Large intestine (tissue), 3 donors: Measurements from ENCODE around the gene EVC. TPM values are rescaled to one million over a fixed set of nuclear protein-coding genes. Genes with fewer than 3 reads are reported as not detected.

Experiments
- DNase-seq, 2 donors: peaks; one replicate each; pipeline versions ENCODE4 v3.0.0 to v3.0.0-alpha.2; 2013
- H3K27ac ChIP-seq: one replicate; pipeline ENCODE4 v1.5.1; 2013; ENCODE audit warnings: low read length
- H3K27me3 ChIP-seq: 2 replicates; pipeline ENCODE4 v1.6.1; 2013; ENCODE audit warnings: low read length; ENCODE audit not compliant: control insufficient read depth, insufficient read depth
- H3K36me3 ChIP-seq: 2 replicates; pipeline ENCODE4 v1.6.1; 2013; ENCODE audit warnings: low read length; ENCODE audit not compliant: control insufficient read depth, insufficient read depth
- H3K4me1 ChIP-seq: one replicate; pipeline ENCODE4 v1.6.1; 2013; ENCODE audit warnings: low read length; ENCODE audit not compliant: control insufficient read depth, insufficient read depth
- H3K4me3 ChIP-seq: one replicate; pipeline ENCODE4 v1.5.1; 2013; ENCODE audit warnings: low read length
- H3K9me3 ChIP-seq: one replicate; pipeline ENCODE4 v1.6.1; 2013; ENCODE audit warnings: mild to moderate bottlenecking, low read depth, low read length, moderate library complexity; ENCODE audit not compliant: control insufficient read depth
- WGBS: methylation state at CpG from one replicate; pipeline ENCODE4 v1.1.5; 2013; ENCODE audit warnings: low lambda C conversion rate; ENCODE audit not compliant: insufficient coverage; 5-methylcytosine and 5-hydroxymethylcytosine counted together
- polyA plus RNA-seq: library from polyadenylated mRNA; unstranded; fragments of 120-200 nt; gene quantifications from one replicate; pipeline ENCODE4 v1.2.1, GENCODE V29; 2013

EVC gene
- polyA plus RNA-seq, 1 donor: 4.6 TPM

DNA sequence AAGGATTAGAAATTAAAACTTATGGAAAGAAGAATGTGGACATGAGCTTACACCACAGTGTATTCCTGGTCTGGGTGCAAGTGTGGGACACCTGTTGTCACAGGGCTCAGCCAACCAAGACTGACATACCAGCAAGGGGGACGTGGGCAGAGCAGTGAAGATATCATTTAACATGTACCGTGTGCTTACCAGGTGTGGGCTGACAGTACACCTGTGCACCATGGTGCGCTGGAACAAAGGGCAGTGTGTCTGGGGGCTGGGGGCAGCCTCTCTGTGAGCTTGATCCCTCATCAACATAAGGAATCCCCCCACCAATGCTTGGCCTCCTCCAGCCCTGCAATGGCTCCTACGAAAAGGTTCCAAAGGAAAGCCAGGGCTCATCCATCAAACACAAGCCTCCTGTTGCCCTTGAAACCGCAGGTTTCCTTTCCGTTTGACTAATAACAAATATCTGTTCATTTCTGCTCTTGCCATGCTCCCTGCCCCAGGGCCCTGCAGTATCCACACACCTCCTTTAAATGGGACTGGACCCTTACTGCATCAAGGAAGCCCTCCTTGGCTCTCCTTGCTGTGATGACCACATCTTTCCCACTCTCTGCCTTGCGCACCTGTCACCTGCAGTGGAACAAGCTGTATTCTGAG lies 19.4 kb upstream of the EVC start:
- Histone ChIP-seq H3K9me3 (no peaks in the 10 kb centered on the region), H3K27me3 (no peaks in the 10 kb centered on the region), H3K4me3 (no peak overlapping the region), H3K36me3 (peaks cover 5% of the 10 kb centered on the region), H3K4me1 (no peaks in the 10 kb centered on the region), H3K27ac (no peak overlapping the region)
- WGBS: no CpG with 5 or more reads among the region's 7 CpGs
- no peak for DNase-seq

GRCh38 chr4:5693871-5694270 lies 17.1 kb upstream of the EVC start:
- no peak for DNase-seq
- Histone ChIP-seq H3K27ac (no peak overlapping the region), H3K4me3 (no peak overlapping the region), H3K27me3 (no peaks in the 10 kb centered on the region), H3K9me3 (no peaks in the 10 kb centered on the region), H3K4me1 (no peaks in the 10 kb centered on the region), H3K36me3 (peaks cover 5% of the 10 kb centered on the region)
- no CpG with 5 or more reads among the region's 4 CpGs for WGBS

GRCh38 chr4:5696341-5696740 lies 14.7 kb upstream of the EVC start:
- no peaks in the 10 kb centered on the region for H3K9me3 ChIP-seq
- H3K27me3 ChIP-seq: no peaks in the 10 kb centered on the region
- peaks cover 3% of the 10 kb centered on the region for H3K36me3 ChIP-seq
- H3K27ac ChIP-seq: no peak overlapping the region
- no peak for DNase-seq
- WGBS: no CpG with 5 or more reads among the region's 11 CpGs
- no peaks in the 10 kb centered on the region for H3K4me1 ChIP-seq
- no peak overlapping the region for H3K4me3 ChIP-seq

GRCh38 chr4:5700459-5700858 lies 10.5 kb upstream of the EVC start:
- 100% methylated on average over 1 of the region's 5 CpGs for WGBS
- Histone ChIP-seq H3K27me3 (no peaks in the 10 kb centered on the region), H3K27ac (no peak overlapping the region), H3K36me3 (no peaks in the 10 kb centered on the region), H3K9me3 (no peaks in the 10 kb centered on the region), H3K4me3 (no peak overlapping the region), H3K4me1 (no peaks in the 10 kb centered on the region)
- no peak for DNase-seq

DNA sequence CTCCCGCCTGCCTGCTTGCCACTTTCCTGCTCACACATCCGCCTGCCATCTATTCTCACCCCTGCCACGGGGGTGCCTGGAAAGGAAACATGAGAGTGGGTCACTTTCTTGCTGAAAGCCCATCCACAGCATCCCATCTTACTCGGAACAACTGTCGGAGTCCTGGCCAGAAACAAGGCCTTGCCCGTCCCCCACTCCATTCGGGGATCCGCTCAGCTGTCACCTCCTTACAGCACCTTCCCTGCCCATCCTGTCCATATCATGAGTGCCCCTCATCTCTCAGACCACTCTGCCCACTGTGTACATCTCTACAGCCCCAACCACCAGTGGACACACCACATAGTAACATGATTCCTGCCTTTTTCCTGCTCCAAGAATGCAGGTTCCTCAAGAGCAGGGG lies 9.0 kb upstream of the EVC start:
- DNase-seq: no peak
- Histone ChIP-seq H3K4me3 (no peak overlapping the region), H3K27ac (no peak overlapping the region), H3K27me3 (peaks cover 6% of the 10 kb centered on the region), H3K36me3 (no peaks in the 10 kb centered on the region), H3K9me3 (no peaks in the 10 kb centered on the region), H3K4me1 (no peaks in the 10 kb centered on the region)
- 80% methylated on average over 1 of the region's 8 CpGs for WGBS

DNA sequence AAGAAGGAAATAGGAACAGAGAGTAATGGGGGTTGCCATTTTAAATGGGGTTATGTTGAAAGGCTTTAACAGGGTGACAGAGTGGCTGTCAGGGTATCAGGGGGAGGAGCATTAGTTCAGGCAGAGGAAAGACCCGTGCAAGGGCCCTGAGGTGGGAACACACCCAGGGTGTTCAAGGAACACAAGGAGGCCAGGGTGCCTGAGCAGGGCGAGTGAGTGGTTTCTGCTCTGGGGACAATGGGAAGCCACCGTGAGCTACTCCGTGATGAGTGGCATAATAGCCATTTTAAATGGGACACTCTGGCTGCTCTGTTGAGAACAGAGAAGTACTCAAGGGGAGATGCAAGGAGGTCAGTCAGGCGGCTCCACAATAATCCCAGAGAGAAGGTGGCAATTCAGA lies 7.2 kb upstream of the EVC start:
- WGBS: 83% methylated on average over 1 of the region's 5 CpGs

DNA sequence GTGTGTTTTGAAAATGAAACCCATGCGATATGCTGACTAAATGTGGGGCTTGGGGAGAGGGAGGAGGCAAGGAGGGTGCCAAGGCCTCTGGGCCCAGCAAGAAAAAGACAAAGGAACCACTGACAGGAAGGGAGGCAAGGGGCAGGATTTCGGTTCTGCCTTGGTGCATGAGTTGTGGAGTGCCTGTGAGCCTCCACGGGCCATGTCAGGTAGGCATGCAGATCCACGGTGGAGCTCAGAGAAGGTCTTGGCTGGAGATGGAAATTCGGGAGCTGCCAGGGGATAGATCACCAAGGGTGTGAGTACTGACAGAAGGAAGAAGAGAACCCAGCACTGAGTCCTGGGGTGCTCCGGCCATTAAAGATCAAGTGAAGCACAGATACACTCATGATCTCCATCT lies 6.7 kb upstream of the EVC start:
- no peak for DNase-seq
- peaks cover 29% of the 10 kb centered on the region for H3K27me3 ChIP-seq
- WGBS: no CpG with 5 or more reads among the region's 6 CpGs
- H3K27ac ChIP-seq: no peak overlapping the region
- no peak overlapping the region for H3K4me3 ChIP-seq
- H3K4me1 ChIP-seq: peaks cover 4% of the 10 kb centered on the region
- H3K9me3 ChIP-seq: no peaks in the 10 kb centered on the region
- H3K36me3 ChIP-seq: no peaks in the 10 kb centered on the region

More for the DNA sequence above, 7.2 kb upstream of the EVC start:
- Histone ChIP-seq H3K27me3 (peaks cover 25% of the 10 kb centered on the region), H3K4me3 (no peak overlapping the region), H3K9me3 (no peaks in the 10 kb centered on the region), H3K4me1 (peaks cover 4% of the 10 kb centered on the region), H3K36me3 (no peaks in the 10 kb centered on the region), H3K27ac (no peak overlapping the region)
- DNase-seq: no peak

DNA sequence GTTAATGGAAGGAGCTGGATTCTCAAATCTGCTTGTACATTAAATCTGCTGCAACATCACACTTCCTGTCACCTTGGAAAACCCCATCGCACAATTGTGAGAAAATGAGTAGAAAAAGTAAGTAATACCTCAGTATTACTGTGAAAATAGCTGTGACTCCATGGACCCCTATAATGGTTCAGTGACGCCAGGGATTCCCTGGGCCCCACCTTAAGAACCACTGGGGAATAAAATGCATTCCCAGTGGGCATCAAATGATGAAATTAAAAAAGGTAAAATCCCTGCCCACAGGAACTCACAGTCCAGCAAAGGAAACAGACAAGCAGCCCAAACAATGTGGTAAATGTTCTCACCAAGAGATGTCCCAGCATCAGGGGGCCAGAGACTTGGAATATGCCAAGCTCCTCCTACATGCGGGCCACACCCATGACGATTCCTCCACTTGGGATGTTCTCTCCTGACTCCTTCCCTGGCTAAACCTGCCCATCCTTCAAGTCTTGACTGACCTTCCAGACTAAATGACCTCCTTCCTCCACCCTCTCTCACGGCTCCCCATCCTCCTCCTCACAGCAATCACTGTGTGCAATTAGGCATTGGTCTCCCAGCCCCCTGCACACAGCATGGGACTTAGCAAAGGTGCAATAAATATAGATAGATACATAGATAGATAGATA lies 5.2 kb upstream of the EVC start:
- H3K9me3 ChIP-seq: no peaks in the 10 kb centered on the region
- DNase-seq: peak in 1 of 2 donors; percentile 63
- H3K27ac ChIP-seq: no peak overlapping the region
- peaks cover 4% of the 10 kb centered on the region for H3K4me1 ChIP-seq
- WGBS: 60% methylated on average over 1 of the region's 5 CpGs
- H3K4me3 ChIP-seq: no peak overlapping the region
- H3K36me3 ChIP-seq: no peaks in the 10 kb centered on the region
- peaks cover 37% of the 10 kb centered on the region for H3K27me3 ChIP-seq

DNA sequence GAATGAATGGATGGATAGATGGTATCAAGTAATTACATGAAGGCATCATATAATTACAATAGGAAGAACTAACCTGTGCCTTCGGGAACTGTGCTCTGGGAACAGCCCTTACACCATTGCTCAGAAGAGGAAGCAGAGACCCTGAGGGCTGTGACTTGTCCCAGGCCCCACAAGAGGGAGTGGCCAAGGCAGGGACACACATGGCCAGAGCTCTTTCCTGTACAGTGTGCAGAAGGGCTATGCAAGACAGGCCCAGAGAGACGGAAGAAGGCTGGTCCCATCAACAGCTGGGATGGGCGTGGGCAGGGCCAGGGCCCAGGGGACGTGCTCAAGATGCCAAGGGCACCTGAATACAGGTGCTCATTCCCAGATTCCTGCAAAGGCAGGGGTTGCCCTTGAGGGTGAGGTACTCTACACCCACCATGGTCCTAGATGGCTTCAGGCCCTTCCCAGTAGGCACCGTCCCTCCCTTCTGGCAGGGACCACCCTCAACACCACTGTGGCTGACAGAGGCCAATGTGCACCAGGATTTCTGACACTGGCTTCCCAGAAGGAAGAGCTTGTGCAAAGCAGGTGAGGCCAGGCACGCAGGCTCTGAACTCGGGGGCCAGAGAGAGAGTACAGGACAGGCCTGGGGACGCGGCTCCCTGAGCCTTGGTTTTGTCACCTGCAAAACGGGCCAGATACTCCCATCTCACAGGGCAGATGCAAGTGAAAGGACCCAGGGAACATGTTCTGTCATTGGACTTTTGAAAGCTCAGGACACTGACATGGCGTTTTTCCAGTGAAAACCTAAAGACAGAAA lies 4.3 kb upstream of the EVC start:
- Histone ChIP-seq H3K4me3 (no peak overlapping the region), H3K36me3 (no peaks in the 10 kb centered on the region), H3K27me3 (peaks cover 43% of the 10 kb centered on the region), H3K4me1 (peaks cover 4% of the 10 kb centered on the region), H3K27ac (no peak overlapping the region), H3K9me3 (no peaks in the 10 kb centered on the region)
- DNase-seq: no peak
- no CpG with 5 or more reads among the region's 11 CpGs for WGBS

GRCh38 chr4:5707366-5707765 lies 3.6 kb upstream of the EVC start:
- DNase-seq: no peak
- Histone ChIP-seq H3K9me3 (no peaks in the 10 kb centered on the region), H3K4me3 (no peak overlapping the region), H3K4me1 (peaks cover 4% of the 10 kb centered on the region), H3K27ac (no peak overlapping the region), H3K27me3 (peaks cover 49% of the 10 kb centered on the region), H3K36me3 (no peaks in the 10 kb centered on the region)
- no CpG with 5 or more reads among the region's 5 CpGs for WGBS
